HG03064 (cell line): Measurements from ENCODE around the gene DLAT.
"Not testable (repeated sequence)": the region's sequence is repeated elsewhere in the genome, so short reads cannot be mapped to it uniquely, and the experiment has no call there.

Source experiments
- ATAC-seq: cut with Tn5 transposase; IDR thresholded peaks from one replicate; pipeline ENCODE4 v1.9.1; 2021; ENCODE audit warnings: low read depth; ENCODE audit not compliant: unreplicated experiment

The DLAT gene

DNA sequence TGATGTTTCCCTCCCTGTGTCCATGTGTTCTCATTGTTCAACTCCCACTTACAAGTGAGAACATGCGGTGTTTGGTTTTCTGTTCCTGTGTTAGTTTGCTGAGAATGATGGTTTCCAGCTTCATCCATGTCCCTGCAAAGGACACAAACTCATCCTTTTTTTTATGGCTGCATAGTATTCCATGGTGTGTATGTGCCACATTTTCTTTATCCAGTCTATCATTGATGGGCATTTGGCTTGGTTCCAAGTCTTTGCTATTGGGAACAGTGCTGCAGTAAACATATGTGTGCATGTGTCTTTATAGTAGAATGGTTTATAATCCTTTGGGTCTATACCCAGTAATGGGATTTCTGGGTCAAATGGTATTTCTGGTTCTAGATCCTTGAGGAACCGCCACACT lies 21.4 kb downstream of the DLAT start:
- ATAC-seq, result not testable (repeated sequence)

GRCh38 chr11:112048256-112048655 lies 23.0 kb downstream of the DLAT start:
- ATAC-seq, result not testable (repeated sequence)

DNA sequence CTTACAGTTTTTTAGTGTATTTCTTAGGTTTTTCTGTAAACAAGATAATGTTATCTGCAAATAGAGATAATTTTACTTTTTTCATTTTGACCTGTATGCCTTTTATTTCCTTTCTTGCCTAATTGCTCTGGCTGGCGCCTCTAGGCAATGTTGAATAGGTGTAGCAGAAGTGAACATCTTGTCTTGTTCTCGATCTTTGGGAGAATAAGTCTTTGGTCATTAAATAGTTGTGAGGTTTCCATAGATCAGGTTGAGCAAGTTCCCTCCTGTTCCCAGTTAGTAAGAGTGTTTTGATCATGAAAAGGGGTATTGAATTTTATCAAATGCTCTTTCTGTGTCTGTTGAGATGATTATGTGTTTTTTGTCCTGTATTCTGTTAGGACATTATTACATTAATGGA lies 24.6 kb downstream of the DLAT start:
- no peak for ATAC-seq

DNA sequence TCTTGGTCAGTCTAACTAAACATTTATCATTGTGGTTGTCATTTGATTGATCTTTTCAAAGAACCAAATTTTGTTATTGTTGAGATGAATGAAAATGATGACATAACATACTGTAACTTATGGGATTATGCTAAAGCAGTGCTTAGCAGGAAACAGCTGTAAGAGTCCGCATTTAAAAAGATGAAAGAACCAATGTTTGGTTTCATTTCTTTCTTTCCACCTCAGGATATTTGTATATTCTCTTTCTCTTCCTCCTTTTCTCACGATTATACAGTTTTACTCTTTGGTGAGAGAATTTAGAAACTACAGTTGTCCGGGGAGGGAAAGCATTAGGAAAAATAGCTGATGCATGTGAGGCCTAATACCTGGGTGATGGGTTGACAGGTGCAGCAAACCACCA lies 25.5 kb downstream of the DLAT start:
- peak; percentile 77 for ATAC-seq

GRCh38 chr11:112051768-112052167 lies 26.6 kb downstream of the DLAT start:
- ATAC-seq, result no peak

DNA sequence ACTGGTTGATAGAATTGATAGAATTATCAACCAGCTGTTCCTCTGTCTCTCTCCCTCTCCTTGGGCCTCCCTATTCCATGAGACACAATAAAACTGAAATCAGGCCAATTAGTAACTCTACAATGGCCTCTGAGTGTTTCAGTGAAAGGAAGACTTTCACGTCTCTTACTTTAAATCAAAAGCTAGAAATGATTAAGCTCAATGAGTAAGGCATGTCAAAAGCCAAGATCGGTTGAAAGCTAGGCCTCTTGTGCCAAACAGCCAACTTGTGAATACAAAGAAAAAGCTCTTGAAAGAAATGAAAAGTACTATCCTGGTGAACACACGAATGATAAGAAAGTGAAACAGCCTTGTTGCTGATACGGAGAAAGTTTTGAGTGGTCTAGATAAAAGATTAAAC lies 32.0 kb downstream of the DLAT start:
- no peak for ATAC-seq

GRCh38 chr11:112058103-112058502 lies 32.9 kb downstream of the DLAT start:
- no peak for ATAC-seq

- no peak for ATAC-seq
These were observed 37.7 kb downstream of the DLAT start for GRCh38 chr11:112062923-112063322.

- ATAC-seq, result peak; percentile 83
These were observed 49.0 kb downstream of the DLAT start, which contains the start of the genes NKAPD1 and PIH1D2 for GRCh38 chr11:112073941-112074811. NKAPD1 (plus strand) TSS chr11:112074299; CDS start chr11:112075575, 1,276 bp downstream. PIH1D2 (minus strand) TSS chr11:112074017; CDS start chr11:112073174, 843 bp downstream.

DNA sequence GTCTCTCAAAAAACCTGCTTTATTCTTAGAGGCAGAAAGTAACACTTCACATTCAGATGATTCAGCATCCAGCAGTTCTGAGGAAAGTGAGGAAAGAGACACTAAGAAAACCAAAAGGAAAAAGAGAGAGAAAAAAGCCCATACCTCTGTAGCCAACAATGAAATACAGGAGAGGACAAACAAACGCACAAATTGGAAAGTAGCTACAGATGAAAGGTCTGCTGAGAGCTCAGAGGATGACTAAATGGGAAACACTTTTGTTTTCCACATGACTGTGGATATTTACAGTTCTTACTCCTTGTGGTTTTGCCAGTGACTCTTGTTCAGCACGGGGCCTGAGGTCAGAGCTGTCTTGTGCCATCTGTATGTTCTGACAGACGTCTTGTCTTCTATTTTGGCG lies 57.5 kb downstream of the DLAT start:
- no peak for ATAC-seq

- peak; percentile 38 for ATAC-seq
These were observed 60.7 kb downstream of the DLAT start for GRCh38 chr11:112085822-112086421.

DNA sequence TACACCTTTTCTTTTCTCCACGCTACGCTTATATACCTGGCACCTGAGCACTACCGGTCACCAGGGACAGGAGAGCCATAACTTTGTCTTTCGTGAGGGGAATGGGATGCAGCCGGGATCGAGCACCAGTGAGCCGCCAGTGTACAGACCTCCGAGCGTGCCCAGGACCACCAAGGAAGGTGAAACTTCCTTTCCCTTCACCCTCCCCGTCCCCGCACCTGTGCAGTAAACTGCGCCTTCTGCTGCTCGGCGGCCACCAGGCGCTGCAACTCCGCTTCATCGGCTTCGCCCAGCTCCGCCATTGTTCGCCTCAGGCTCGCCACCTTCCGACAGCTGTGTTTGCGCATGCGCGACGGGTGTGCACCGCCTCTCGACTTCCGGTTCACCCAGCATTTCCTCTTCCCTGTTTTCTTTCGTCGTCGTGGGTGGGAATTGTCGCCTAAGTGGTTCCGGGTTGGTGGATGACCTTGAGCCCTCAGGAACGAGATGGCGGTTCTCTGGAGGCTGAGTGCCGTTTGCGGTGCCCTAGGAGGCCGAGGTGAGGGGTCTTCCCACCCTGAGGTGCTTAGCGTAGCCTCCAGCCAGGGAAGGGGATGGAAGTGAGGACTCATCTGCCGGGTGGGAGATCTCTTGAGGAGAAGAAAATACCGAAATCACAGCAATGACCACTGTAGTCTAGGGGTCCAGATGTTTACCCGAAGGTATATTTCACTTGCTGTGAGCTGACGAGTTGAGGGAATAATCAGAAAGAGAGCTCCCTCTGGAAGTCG lies 61.4 kb downstream of the DLAT start, which contains the start of the genes SDHD and TIMM8B:
SDHD (plus strand) TSS at position 452 of the 770 bp plus-strand sequence; CDS start at position 487, 35 bp downstream.
TIMM8B (minus strand) TSS at position 335 of the 770 bp plus-strand sequence; CDS start at position 302, 33 bp downstream.
- ATAC-seq, result peak; percentile 82

- ATAC-seq, result no peak
These were observed 62.0 kb downstream of the DLAT start for GRCh38 chr11:112087212-112087611.

- not testable (repeated sequence) for ATAC-seq
These were observed 70.1 kb downstream of the DLAT start for GRCh38 chr11:112095302-112095701.

DNA sequence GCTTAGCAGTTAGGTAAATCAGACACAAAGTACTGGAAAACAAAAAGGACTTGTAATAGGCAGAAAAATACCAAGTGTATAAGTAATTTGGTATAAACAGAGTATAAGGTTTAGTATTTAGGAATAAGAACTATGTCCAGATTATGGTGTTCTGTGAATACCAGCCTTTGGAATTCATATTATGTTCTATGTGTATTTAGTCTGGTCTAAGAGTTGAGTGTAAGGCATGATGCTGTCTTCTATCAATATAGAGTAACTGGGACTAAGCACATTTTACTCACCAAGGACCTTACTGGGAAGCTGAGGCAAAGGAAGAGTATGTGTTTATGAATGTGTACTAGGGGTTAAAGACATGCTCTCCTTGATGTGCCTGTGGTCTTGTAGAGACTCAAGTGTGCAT lies 71.0 kb downstream of the DLAT start:
- no peak for ATAC-seq

- ATAC-seq, result no peak
These were observed 72.7 kb downstream of the DLAT start for GRCh38 chr11:112097734-112098528.

- ATAC-seq, result no peak
These were observed 75.3 kb downstream of the DLAT start for GRCh38 chr11:112100462-112100861.

DNA sequence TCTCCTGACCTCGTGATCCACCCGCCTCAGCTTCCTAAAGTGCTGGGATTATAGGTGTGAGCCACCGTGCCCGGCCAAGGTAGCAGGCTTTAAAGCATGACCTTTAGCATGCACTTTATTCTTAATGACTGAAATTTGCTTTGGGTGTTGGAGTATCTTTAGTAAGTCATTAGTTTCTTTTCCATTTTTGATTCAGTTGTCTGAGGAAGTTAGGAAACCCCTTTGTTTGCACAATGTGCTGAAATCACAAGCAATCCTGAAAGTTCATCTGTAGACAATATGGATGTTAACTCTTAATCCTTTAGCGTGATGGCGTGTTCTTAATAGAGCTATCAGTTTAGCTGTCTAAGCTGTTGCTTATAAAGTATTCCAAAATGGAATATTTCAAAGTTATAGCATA lies 78.2 kb downstream of the DLAT start:
- ATAC-seq, result no peak

DNA sequence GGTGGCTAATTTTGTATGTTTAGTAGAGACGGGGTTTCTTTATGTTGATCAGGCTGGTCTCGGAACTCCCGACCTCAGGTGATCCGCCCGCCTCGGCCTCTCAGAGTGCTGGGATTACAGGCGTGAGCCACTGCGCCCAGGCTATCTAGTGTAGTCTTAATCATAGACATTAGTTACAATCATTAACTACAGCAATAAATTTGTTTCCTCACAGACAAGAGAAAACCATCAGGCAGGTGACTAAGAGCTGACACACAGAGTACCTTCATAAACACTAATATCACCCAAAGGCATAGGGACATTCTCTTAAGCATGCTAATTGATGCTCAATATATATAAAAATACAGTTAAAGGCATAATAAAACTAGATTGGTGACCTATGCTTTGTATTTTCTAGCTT lies 80.9 kb downstream of the DLAT start:
- no peak for ATAC-seq
